Head of caudate nucleus (tissue), 42 donors: ENCODE results near the gene DNAI1.

Experiments used
- DNase-seq, 42 donors: peaks; one replicate each; pipeline versions ENCODE4 v3.0.0 to v3.0.0-alpha.2; 2020 to 2021; ENCODE audit warnings: mixed read lengths in 7 of 42
- intact Hi-C: fragments of 100-400 bp; cut with DNase I; formaldehyde crosslinking; loops from one replicate; pipeline ENCODE4 v1.15.0; 2022

Gene DNAI1

GRCh38 chr9:34562135-34562745 lies 103.6 kb downstream of the DNAI1 start:
- no peak for DNase-seq
- intact Hi-C loops = no loop called here

- intact Hi-C loops = no loop called here
- no peak for DNase-seq
Measured at GRCh38 chr9:34563262-34563661, 104.7 kb downstream of the DNAI1 start.

- intact Hi-C loops = loop anchor here (5.0 kb wide), 1 partner anchor 173 kb away; no protein-coding TSS in a partner anchor
- no peak for DNase-seq
Measured at GRCh38 chr9:34564617-34565016, 106.0 kb downstream of the DNAI1 start.

GRCh38 chr9:34565856-34566255 lies 107.3 kb downstream of the DNAI1 start:
- DNase-seq = no peak

GRCh38 chr9:34566322-34566721 lies 107.7 kb downstream of the DNAI1 start:
- intact Hi-C loops = loop anchor here (5.0 kb wide), 1 partner anchor 171 kb away; no protein-coding TSS in a partner anchor
- no peak for DNase-seq

More at GRCh38 chr9:34565856-34566255, 107.3 kb downstream of the DNAI1 start:
- intact Hi-C loops = loop anchor here (5.0 kb wide), 1 partner anchor 171 kb away; no protein-coding TSS in a partner anchor

DNA sequence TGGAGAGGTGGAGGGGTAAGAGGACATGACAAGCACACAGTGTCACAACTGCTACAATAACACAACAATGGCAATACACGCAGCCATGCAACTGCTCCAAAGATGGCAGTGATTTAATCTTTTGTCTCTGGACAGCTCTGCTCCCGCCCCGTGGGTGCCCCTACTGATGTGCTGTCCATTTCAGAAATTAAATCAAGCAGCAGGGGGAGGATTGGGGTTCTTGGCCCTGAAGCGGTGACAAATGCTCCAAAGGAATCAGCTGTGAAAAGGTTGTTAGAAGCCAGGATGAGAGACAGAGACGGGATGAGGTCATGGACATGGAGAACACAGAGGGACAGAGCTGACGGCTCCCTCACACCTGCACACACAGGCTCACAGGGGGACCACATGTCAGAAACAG lies 108.4 kb downstream of the DNAI1 start:
- intact Hi-C loops = loop anchor here (5.0 kb wide), 1 partner anchor 170 kb away; no protein-coding TSS in a partner anchor
- DNase-seq = no peak

DNA sequence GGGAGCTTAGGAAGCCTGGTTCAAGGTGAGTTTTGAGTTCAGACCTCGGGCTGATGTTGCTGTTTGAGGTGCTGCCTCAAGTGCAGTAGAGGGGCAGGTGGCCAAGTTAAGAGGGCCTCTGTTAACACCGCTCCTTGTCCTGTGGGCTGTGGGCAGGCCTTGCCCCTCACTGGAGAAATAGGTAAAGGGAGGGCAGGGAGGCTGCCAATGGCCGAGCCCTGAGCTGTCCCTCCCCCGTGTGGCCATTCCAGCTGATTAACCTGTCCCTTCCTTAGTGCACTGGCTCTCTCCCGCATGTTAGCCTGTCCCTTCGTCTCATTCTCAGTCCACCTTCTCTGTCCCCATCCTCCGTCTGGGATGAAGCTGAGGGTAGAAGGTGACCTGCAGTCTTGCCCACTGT lies 109.5 kb downstream of the DNAI1 start:
- intact Hi-C loops = loop anchor here (5.0 kb wide), 1 partner anchor 169 kb away; no protein-coding TSS in a partner anchor
- no peak for DNase-seq

- intact Hi-C loops = loop anchor here (5.0 kb wide), 1 partner anchor 169 kb away; no protein-coding TSS in a partner anchor
- DNase-seq = no peak
Measured at GRCh38 chr9:34568774-34569173, 110.2 kb downstream of the DNAI1 start.

DNA sequence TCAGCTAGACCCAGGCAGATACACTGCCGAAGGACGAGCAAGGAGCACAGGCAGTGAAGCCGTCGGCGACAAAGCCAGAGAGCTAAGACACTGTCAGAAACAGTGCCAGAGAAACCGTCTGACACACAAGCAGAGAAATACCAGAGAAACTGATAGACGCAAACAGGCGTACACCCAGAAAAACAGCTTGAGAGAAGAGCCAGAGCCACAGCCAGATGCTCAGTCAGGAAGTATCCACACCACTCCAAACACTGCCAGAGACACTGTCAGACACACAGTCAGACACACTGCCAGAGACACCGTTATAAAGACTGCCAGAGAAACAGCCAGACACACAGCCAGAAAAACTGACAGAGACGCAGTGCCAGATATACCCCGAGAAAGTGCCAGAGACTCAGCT lies 111.8 kb downstream of the DNAI1 start:
- no peak for DNase-seq
- intact Hi-C loops = no loop called here
